K562 (cell line): ENCODE results near the gene DDAH2. TPM values are rescaled to one million over a fixed set of nuclear protein-coding genes. Genes with fewer than 3 reads are reported as not detected.

Experiments
- ATF3 ChIP-seq, 2 experiments: fragments of 450-650 bp in 1 of 2; sonication (generic) in 1 of 2; formaldehyde crosslinking in 1 of 2; IDR thresholded peaks in 1 of 2; conservative IDR thresholded peaks in 1 of 2; 2 replicates each; pipeline versions ENCODE4 v1.6.1 to v1.8.1; 2016 to 2023; ENCODE audit warnings: mild to moderate bottlenecking in 2 of 2, moderate library complexity in 2 of 2, inconsistent platforms in 1 of 2, missing genetic modification reagents in 1 of 2
- CBFA2T3 ChIP-seq: fragments of 450-650 bp; IDR thresholded peaks from 2 replicates; pipeline ENCODE4 v1.6.1; 2017
- E2F1 ChIP-seq: sonication (generic); formaldehyde crosslinking; IDR thresholded peaks from 2 replicates; pipeline ENCODE4 v1.8.1; 2023; ENCODE audit warnings: mild to moderate bottlenecking, missing genetic modification reagents, moderate library complexity
- GABPB1 ChIP-seq: sonication (generic); formaldehyde crosslinking; IDR thresholded peaks from 2 replicates; pipeline ENCODE4 v1.8.0; 2022; ENCODE audit warnings: mild to moderate bottlenecking, missing genetic modification reagents
- HEY1 ChIP-seq: fragments of 250-450 bp; sonication (Bioruptor Pico); IDR thresholded peaks from 2 replicates; pipeline ENCODE4 v1.5.0; 2020; ENCODE audit warnings: mild to moderate bottlenecking, moderate library complexity, borderline replicate concordance
- IRF2 ChIP-seq: sonication (generic); formaldehyde crosslinking; IDR thresholded peaks from 2 replicates; pipeline ENCODE4 v1.8.1; 2022; ENCODE audit warnings: mild to moderate bottlenecking, missing genetic modification reagents
- KAT2B ChIP-seq: IDR thresholded peaks from one replicate; pipeline ENCODE4 v1.6.1; 2012; ENCODE audit warnings: low read depth, mild to moderate bottlenecking, control low read depth, inconsistent platforms, low read length, moderate library complexity
- NFE2L1 ChIP-seq: fragments of 450-650 bp; IDR thresholded peaks from 2 replicates; pipeline ENCODE4 v1.6.1; 2016; ENCODE audit warnings: missing genetic modification characterization, low read depth, mild to moderate bottlenecking, missing compliant biosample characterization, moderate library complexity, borderline replicate concordance
- NFXL1 ChIP-seq: fragments of 450-650 bp; formaldehyde crosslinking; IDR thresholded peaks from 2 replicates; pipeline ENCODE4 v1.4.0; 2021; ENCODE audit warnings: mild to moderate bottlenecking
- PTBP1 ChIP-seq: fragments of 200-400 bp; formaldehyde crosslinking; IDR thresholded peaks from 2 replicates; pipeline ENCODE4 v1.6.1; 2017; ENCODE audit warnings: low read depth, low read length
- RAD21 ChIP-seq, 2 experiments: fragments of 250-450 bp in 1 of 2; fragments of 450-650 bp in 1 of 2; sonication (Bioruptor Pico) in 1 of 2; formaldehyde crosslinking in 1 of 2; IDR thresholded peaks in 1 of 2; conservative IDR thresholded peaks in 1 of 2; 2 replicates each; pipeline versions ENCODE4 v1.4.0 to v1.8.0; 2020 to 2022; ENCODE audit warnings: mild to moderate bottlenecking in 2 of 2, moderate library complexity in 1 of 2
- RBFOX2 ChIP-seq: fragments of 200-400 bp; formaldehyde crosslinking; IDR thresholded peaks from 2 replicates; pipeline ENCODE4 v1.6.1; 2017; ENCODE audit warnings: low read depth, mild to moderate bottlenecking, low read length, moderate library complexity
- SAP30 ChIP-seq: fragments of 200-600 bp; sonication (generic); IDR thresholded peaks from 2 replicates; pipeline ENCODE4 v1.6.1; 2012; ENCODE audit warnings: borderline replicate concordance, low read depth, mild to moderate bottlenecking, moderate library complexity, low read length, control low read depth, inconsistent platforms; ENCODE audit not compliant: insufficient read depth, poor library complexity, severe bottlenecking
- TRIM28 ChIP-seq: fragments of 450-650 bp; IDR thresholded peaks from 2 replicates; pipeline ENCODE4 v1.6.1; 2017
- ZFP30 ChIP-seq: fragments of 250-450 bp; sonication (Bioruptor Pico); IDR thresholded peaks from 2 replicates; pipeline ENCODE4 v1.8.0; 2022; ENCODE audit warnings: moderate library complexity, mild to moderate bottlenecking, inconsistent platforms, borderline replicate concordance
- ZNF444 ChIP-seq: fragments of 250-450 bp; sonication (Bioruptor Pico); IDR thresholded peaks from 2 replicates; pipeline ENCODE4 v1.4.0; 2020; ENCODE audit warnings: mild to moderate bottlenecking, moderate library complexity
- ZNF79 ChIP-seq: fragments of 250-450 bp; sonication (Bioruptor Pico); IDR thresholded peaks from 2 replicates; pipeline ENCODE4 v1.4.0; 2020; ENCODE audit warnings: low read depth, mild to moderate bottlenecking, moderate library complexity
- polyA plus RNA-seq, 8 experiments: library from polyadenylated mRNA; depleted of rRNA in 4 of 8; stranded (reverse) in 5 of 8; unstranded in 3 of 8; fragments of >200 nt; fragmentation: Nextera tagmentation in 2 of 8; fragmentation: Illumina TruSeq in 1 of 8; extraction: Ambion mirVana in 2 of 8; extraction: Trizol in 1 of 8; gene quantifications; 2 replicates each; pipeline versions ENCODE4 v1.2.1 to v1.2.3, GENCODE V29; 2011 to 2014; ENCODE audit warnings: inconsistent platforms in 1 of 8, missing spikeins in 1 of 8
- total RNA-seq, 7 experiments: library from RNA; depleted of rRNA in 6 of 7; stranded (reverse); fragments of >200 nt in 6 of 7; fragmentation: Illumina TruSeq in 2 of 7; extraction: Trizol in 2 of 7; gene quantifications; 2 replicates each; pipeline versions ENCODE4 v1.2.1 to v1.2.3, GENCODE V29; 2011 to 2021; ENCODE audit warnings: low replicate concordance in 1 of 7
- TF ChIP-seq, protein P1 (sequence below): fragments of 450-650 bp; formaldehyde crosslinking; IDR thresholded peaks from 2 replicates; pipeline ENCODE4 v1.4.0; 2020; ENCODE audit warnings: mild to moderate bottlenecking, moderate library complexity
- TF ChIP-seq, protein P2 (sequence below): fragments of 250-450 bp; sonication (Bioruptor Pico); IDR thresholded peaks from 2 replicates; pipeline ENCODE4 v1.4.0; 2020
- TF ChIP-seq, protein P3 (sequence below), 2 experiments: IDR thresholded peaks; 2 replicates each; pipeline ENCODE4 v1.6.1; 2011; ENCODE audit warnings: borderline replicate concordance in 1 of 2, control low read depth in 1 of 2, low read depth in 1 of 2, low read length in 1 of 2, mild to moderate bottlenecking in 1 of 2, mixed read lengths in 1 of 2, moderate library complexity in 1 of 2; ENCODE audit not compliant: insufficient read depth in 1 of 2, insufficient read length in 1 of 2, poor library complexity in 1 of 2, severe bottlenecking in 1 of 2; ENCODE audit errors: extremely low read depth in 1 of 2

Gene DDAH2
- total and polyA plus RNA-seq, 9 of the 15 experiments (the other 6 are each of a cell fraction or from before 2014, with no cell fraction given): 1.8 to 45.4 (median 21.4) TPM

DNA sequence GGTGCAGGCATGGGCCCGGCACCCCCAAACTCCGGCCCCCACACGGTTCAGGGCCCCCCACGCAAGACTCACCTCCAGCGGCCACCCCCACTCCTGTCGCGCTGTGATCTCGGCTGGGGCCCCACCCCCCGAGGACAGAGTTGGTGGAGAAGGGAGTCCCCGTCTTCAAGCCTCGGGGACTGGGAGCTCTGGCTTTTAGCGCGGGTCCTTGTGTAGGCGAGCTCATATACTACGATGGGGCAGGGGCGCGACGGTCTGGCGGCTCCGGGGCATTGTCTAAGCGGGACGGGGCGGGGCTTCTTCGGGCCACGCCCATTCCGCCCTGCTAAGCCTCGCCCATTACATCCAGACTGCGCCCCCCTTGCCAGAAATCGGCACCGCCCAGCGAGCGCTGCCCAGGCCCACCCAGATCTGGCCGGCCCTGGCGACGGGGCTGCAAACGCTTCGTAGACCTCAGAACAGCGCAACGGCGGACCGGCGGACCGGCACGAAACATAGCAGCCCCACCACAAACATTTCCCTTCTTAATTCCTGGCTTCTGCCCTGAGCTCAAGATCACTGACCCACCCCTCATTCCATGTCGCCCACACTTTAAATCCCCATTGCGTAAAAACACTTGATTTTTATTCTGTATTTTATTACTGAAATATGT, 1.0 kb upstream of the DDAH2 start (continued):
- TF ChIP-seq, protein P1, sequence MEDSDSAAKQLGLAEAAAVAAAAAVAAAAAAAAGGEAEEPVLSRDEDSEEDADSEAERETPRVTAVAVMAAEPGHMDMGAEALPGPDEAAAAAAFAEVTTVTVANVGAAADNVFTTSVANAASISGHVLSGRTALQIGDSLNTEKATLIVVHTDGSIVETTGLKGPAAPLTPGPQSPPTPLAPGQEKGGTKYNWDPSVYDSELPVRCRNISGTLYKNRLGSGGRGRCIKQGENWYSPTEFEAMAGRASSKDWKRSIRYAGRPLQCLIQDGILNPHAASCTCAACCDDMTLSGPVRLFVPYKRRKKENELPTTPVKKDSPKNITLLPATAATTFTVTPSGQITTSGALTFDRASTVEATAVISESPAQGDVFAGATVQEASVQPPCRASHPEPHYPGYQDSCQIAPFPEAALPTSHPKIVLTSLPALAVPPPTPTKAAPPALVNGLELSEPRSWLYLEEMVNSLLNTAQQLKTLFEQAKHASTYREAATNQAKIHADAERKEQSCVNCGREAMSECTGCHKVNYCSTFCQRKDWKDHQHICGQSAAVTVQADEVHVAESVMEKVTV (CRISPR knock-in tag): peak; percentile 96
- TF ChIP-seq NFE2L1 (tag): no peak
- TF ChIP-seq, protein P2, sequence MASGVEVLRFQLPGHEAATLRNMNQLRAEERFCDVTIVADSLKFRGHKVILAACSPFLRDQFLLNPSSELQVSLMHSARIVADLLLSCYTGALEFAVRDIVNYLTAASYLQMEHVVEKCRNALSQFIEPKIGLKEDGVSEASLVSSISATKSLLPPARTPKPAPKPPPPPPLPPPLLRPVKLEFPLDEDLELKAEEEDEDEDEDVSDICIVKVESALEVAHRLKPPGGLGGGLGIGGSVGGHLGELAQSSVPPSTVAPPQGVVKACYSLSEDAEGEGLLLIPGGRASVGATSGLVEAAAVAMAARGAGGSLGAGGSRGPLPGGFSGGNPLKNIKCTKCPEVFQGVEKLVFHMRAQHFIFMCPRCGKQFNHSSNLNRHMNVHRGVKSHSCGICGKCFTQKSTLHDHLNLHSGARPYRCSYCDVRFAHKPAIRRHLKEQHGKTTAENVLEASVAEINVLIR: peak; percentile 68
- no peak for TF ChIP-seq KAT2B
- TF ChIP-seq ZNF444 (CRISPR knock-in tag): peak; percentile 95
- peak; percentile 87; the same call in 1 of the 2 replicates for TF ChIP-seq ZFP30
- no peak for TF ChIP-seq TRIM28
- peak; percentile 94 for TF ChIP-seq NFXL1
- TF ChIP-seq CBFA2T3: no peak
- TF ChIP-seq SAP30: no peak
- TF ChIP-seq, protein P3, sequence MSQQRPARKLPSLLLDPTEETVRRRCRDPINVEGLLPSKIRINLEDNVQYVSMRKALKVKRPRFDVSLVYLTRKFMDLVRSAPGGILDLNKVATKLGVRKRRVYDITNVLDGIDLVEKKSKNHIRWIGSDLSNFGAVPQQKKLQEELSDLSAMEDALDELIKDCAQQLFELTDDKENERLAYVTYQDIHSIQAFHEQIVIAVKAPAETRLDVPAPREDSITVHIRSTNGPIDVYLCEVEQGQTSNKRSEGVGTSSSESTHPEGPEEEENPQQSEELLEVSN (IDR thresholded peaks at IDR 0.05; ENCODE audit: borderline replicate concordance in 1 of 2, extremely low read depth in 1 of 2, insufficient read depth in 1 of 2, insufficient read length in 1 of 2, low read depth in 1 of 2, low read length in 1 of 2, poor library complexity in 1 of 2, severe bottlenecking in 1 of 2): peak in 1 of 2 experiments; percentile 15
- peak; percentile 35 to 60 for TF ChIP-seq RAD21 (CRISPR knock-in tag; conservative IDR thresholded peaks at IDR 0.05 in 1 of 2, IDR thresholded peaks at IDR 0.05 in 1 of 2)
- TF ChIP-seq RBFOX2: peak; percentile 93
- TF ChIP-seq ZNF79 (CRISPR knock-in tag): no peak; the same call in 1 of the 2 replicates
- peak; percentile 97 for TF ChIP-seq HEY1 (CRISPR knock-in tag)
- TF ChIP-seq E2F1 (CRISPR knock-in tag): peak; percentile 82
- TF ChIP-seq IRF2: no peak
- no peak for TF ChIP-seq GABPB1 (CRISPR knock-in tag)
- no peak for TF ChIP-seq ATF3 (IDR thresholded peaks at IDR 0.05)
- TF ChIP-seq ATF3 (CRISPR knock-in tag; conservative IDR thresholded peaks at IDR 0.05): peak; percentile 52; the same call in 1 of the 2 replicates
- TF ChIP-seq PTBP1: no peak
